Thyroid gland (tissue), 4 donors: ENCODE results near the gene TLE6. TPM values are rescaled to one million over a fixed set of nuclear protein-coding genes. Genes with fewer than 3 reads are reported as not detected.

Source experiments
- DNase-seq, 2 donors: peaks; one replicate each; pipeline ENCODE4 v3.0.0-alpha.2; 2019
- H3K27ac ChIP-seq, 3 donors: fragments of 200-600 bp; sonication (generic); 1 replicate in 2 of 3; 2 replicates in 1 of 3; pipeline ENCODE4 v1.5.1; 2016 to 2019; ENCODE audit warnings: mild to moderate bottlenecking in 1 of 3, moderate library complexity in 1 of 3
- H3K27me3 ChIP-seq: fragments of 200-600 bp; sonication (generic); one replicate; pipeline ENCODE4 v1.5.1; 2019
- H3K36me3 ChIP-seq, 2 donors: fragments of 200-600 bp; sonication (generic); one replicate each; pipeline ENCODE4 v1.5.1; 2016 to 2019
- H3K4me1 ChIP-seq, 2 donors: fragments of 200-600 bp; sonication (generic); one replicate each; pipeline ENCODE4 v1.5.1; 2017 to 2019
- H3K4me3 ChIP-seq, 3 donors: fragments of 200-600 bp; sonication (generic); replicated peaks in 1 of 3; 1 replicate in 2 of 3; 2 replicates in 1 of 3; pipeline ENCODE4 v1.5.1; 2016; ENCODE audit warnings: mild to moderate bottlenecking in 1 of 3
- H3K9me3 ChIP-seq: fragments of 200-600 bp; sonication (generic); one replicate; pipeline ENCODE4 v1.5.1; 2017
- POLR2A ChIP-seq, 2 donors: fragments of 450-650 bp; IDR thresholded peaks; one replicate each; pipeline ENCODE4 v1.6.1; 2017; ENCODE audit warnings: antibody characterized with exemption in 2 of 2, mild to moderate bottlenecking in 2 of 2, moderate library complexity in 1 of 2
- WGBS, 2 donors: methylation state at CpG; one replicate each; pipeline ENCODE4 v1.1.5; 2017; 5-methylcytosine and 5-hydroxymethylcytosine counted together
- intact Hi-C: fragments of 100-400 bp; cut with DNase I; formaldehyde crosslinking; loops from one replicate; pipeline ENCODE4 v1.15.1; 2023
- total RNA-seq, 4 donors: library from RNA; depleted of rRNA; stranded (reverse); fragments of >200 nt; gene quantifications; one replicate each; pipeline ENCODE4 v1.2.3, GENCODE V29; 2016
- TF ChIP-seq, protein P1 (sequence below), 6 experiments: fragments of 200-600 bp in 3 of 6; fragments of 450-650 bp in 3 of 6; sonication (generic) in 3 of 6; IDR thresholded peaks; one replicate each; pipeline ENCODE4 v1.5.1; 2016 to 2019; ENCODE audit warnings: antibody characterized with exemption in 6 of 6, mild to moderate bottlenecking in 2 of 6, inconsistent platforms in 1 of 6, moderate library complexity in 1 of 6

TLE6 gene
- total RNA-seq, 4 donors from 2014 or later = 2.4 to 20.7 (median 11.6) TPM

DNA sequence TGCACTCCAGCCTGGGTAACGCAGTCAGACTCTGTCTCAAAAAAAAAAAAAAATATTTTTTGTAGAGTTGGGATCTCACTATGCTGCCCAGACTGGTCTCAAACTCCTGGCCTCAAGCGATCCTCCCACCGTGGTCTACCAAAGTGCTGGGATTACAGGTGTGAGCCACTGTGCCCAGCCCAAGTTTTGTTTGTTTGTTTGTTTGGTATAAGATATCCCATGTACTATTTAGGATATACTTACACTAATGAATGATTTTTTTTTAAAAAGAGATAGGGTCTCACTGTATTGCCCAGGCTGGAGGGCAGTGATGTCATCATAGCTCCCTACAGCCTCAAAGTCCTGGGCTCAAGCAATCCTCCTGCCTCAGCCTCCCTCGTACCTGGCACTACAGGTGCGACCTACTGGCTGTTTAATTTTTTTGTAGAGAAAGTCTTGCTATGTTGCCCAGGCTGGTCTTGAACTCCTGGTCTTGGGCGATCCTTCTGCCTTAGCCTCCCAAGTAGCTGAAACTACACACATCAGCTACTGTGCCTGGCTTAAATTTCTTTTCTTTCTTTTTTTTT lies 24.0 kb downstream of the TLE6 start:
- Histone ChIP-seq H3K27me3 (no peaks in the 10 kb centered on the region), H3K4me1 (no peaks in the 10 kb centered on the region), H3K4me3 (no peak overlapping the region), H3K27ac (no peak overlapping the region), H3K9me3 (no peaks in the 10 kb centered on the region), H3K36me3 (peaks cover 15 to 29% of the 10 kb centered on the region in 2 donors)
- no peak for DNase-seq
- TF ChIP-seq, protein P1, sequence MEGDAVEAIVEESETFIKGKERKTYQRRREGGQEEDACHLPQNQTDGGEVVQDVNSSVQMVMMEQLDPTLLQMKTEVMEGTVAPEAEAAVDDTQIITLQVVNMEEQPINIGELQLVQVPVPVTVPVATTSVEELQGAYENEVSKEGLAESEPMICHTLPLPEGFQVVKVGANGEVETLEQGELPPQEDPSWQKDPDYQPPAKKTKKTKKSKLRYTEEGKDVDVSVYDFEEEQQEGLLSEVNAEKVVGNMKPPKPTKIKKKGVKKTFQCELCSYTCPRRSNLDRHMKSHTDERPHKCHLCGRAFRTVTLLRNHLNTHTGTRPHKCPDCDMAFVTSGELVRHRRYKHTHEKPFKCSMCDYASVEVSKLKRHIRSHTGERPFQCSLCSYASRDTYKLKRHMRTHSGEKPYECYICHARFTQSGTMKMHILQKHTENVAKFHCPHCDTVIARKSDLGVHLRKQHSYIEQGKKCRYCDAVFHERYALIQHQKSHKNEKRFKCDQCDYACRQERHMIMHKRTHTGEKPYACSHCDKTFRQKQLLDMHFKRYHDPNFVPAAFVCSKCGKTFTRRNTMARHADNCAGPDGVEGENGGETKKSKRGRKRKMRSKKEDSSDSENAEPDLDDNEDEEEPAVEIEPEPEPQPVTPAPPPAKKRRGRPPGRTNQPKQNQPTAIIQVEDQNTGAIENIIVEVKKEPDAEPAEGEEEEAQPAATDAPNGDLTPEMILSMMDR (IDR thresholded peaks at IDR 0.05) = no peak
- TF ChIP-seq POLR2A (IDR thresholded peaks at IDR 0.05) = no peak
- intact Hi-C loops = no loop called here
- WGBS, 2 donors = 93 to 96% methylated on average over 6 of the region's 6 CpGs

DNA sequence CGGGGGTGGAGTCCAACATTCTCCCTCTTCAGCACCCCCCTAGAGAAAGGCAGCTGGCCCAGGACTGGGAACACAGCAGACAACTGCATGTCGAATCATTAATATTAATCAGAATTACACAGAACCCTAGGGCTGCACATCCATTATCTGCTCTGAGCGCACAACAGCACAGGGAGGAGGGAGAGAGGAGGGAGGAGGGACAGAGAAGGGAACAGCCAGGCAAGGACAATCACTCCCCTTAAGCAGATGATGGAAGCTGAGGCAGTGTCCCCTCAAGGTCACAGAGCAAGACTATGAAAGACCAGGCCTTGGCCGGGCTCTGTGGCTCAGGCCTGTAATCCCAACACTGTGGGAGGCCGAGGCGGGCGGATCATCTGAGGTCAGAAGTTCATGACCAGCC lies 25.7 kb downstream of the TLE6 start:
- Histone ChIP-seq H3K36me3 (peaks cover 25 to 30% of the 10 kb centered on the region in 2 donors), H3K4me3 (no peak overlapping the region), H3K4me1 (peaks cover 0 to 3% of the 10 kb centered on the region in 2 donors), H3K27ac (no peak overlapping the region), H3K27me3 (no peaks in the 10 kb centered on the region), H3K9me3 (no peaks in the 10 kb centered on the region)
- 96 to 97% methylated on average over 7 of the region's 7 CpGs for WGBS, 2 donors
- TF ChIP-seq POLR2A (IDR thresholded peaks at IDR 0.05) = no peak
- TF ChIP-seq, protein P1 (IDR thresholded peaks at IDR 0.05) = no peak
- DNase-seq = no peak
- intact Hi-C loops = no loop called here

DNA sequence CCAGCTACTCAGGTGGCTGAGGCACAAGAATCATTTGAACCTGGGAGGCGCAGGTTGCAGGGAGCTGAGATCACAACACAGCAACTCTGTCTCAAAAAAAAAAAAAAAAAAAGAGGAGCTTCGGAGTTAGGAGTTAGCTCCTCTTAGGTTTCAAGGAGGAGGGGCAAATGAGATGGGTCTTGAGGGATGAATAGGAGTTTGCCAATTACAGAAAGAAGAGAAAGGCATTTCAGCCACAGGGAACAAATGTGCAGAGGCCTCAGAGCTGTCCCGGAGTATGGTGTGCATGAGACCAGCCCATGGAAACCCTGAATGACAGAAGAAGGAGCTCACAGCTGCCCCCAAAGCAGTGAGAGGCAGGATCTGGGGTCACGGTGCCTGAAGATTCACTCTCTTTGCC lies 27.2 kb downstream of the TLE6 start:
- Histone ChIP-seq H3K9me3 (no peaks in the 10 kb centered on the region), H3K36me3 (peaks cover 30 to 32% of the 10 kb centered on the region in 2 donors), H3K27ac (no peak overlapping the region), H3K4me1 (peaks cover 0 to 7% of the 10 kb centered on the region in 2 donors), H3K4me3 (no peak overlapping the region), H3K27me3 (no peaks in the 10 kb centered on the region)
- whole genome bisulfite sequencing, 2 donors = 93 to 95% methylated on average over 4 of the region's 4 CpGs
- intact Hi-C loops = no loop called here
- DNase-seq = no peak
- TF ChIP-seq, protein P1 (IDR thresholded peaks at IDR 0.05) = no peak
- no peak for TF ChIP-seq POLR2A (IDR thresholded peaks at IDR 0.05)

GRCh38 chr19:3005345-3005744 lies 28.0 kb downstream of the TLE6 start:
- Histone ChIP-seq H3K36me3 (peaks cover 32 to 33% of the 10 kb centered on the region in 2 donors), H3K27me3 (no peaks in the 10 kb centered on the region), H3K4me3 (no peak overlapping the region), H3K9me3 (no peaks in the 10 kb centered on the region), H3K4me1 (peaks cover 0 to 7% of the 10 kb centered on the region in 2 donors), H3K27ac (no peak overlapping the region)
- no peak for TF ChIP-seq POLR2A (IDR thresholded peaks at IDR 0.05)
- TF ChIP-seq, protein P1 (IDR thresholded peaks at IDR 0.05) = no peak
- no peak for DNase-seq
- 91% methylated on average over 11 to 16 of the region's 18 CpGs for WGBS, 2 donors
- intact Hi-C loops = no loop called here

DNA sequence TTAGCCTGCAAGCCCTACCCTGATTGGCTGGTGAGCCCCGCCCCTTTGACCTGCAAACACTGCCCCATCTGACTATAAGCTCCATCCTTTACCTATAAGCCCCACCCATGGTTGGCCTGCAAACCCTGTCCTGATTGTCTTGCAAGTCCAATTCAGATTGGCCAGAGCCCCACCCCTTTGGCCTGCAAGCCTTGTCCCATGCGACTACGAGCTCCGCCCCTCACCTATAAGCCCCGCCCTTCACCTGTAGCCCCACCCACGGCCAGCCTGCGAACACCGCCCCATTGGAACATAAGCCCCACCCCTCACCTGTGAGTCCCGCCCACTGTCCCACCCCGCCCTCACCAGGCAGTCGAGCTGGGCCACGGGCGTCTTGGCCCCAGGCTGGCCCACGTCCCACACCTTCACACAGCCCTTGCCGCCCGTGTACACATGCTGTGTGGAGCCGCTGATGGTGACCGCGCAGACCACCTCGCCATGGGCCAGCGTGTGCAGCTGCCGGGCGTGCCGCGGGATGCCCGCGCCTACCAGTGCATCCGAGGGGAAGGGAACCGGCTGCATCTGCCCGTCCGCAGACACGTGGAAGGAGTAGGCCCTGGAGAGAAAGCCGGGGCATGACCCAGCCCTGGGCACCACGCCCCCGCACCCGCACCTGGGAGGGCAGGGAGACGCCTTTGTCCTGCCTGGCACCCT lies 28.9 kb downstream of the TLE6 start:
- intact Hi-C loops = no loop called here
- H3K27ac ChIP-seq = no peak overlapping the region
- peaks cover 0 to 7% of the 10 kb centered on the region in 2 donors for H3K4me1 ChIP-seq
- H3K4me3 ChIP-seq = no peak overlapping the region
- peaks cover 33 to 41% of the 10 kb centered on the region in 2 donors for H3K36me3 ChIP-seq
- DNase-seq = no peak
- no peaks in the 10 kb centered on the region for H3K9me3 ChIP-seq
- no peak for TF ChIP-seq POLR2A (IDR thresholded peaks at IDR 0.05)
- TF ChIP-seq, protein P1 (IDR thresholded peaks at IDR 0.05) = no peak
- H3K27me3 ChIP-seq = no peaks in the 10 kb centered on the region
- WGBS, 2 donors = 81 to 83% methylated on average over 24 to 25 of the region's 37 CpGs
